ENCODE results near the gene CDC14A. TPM values are rescaled to one million over a fixed set of nuclear protein-coding genes. Genes with fewer than 3 reads are reported as not detected.

CDC14A gene
- total RNA-seq, 1 experiment from 2014 or later: 3.4 TPM

DNA sequence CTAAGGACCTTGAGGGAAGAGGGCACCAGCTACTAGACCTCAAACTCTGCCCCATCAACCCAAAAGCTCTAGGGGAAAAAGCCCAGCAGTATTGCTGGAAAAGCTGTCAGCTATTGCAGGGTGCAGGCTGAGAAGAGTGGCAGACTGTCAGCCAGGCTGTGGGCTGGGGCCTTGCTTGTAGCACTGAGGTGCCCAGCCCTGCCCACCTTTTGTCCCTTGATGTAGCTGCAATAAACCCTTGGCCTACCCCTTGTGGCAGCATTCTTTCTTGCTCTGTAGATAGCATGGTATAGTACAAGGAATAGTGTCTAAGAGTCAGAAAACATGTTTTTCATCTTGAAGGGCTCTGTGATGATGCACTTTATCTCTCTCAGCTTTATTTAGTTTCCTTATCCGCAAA, 39.4 kb downstream of the CDC14A start:
- intact Hi-C loops (cut with micrococcal nuclease): no loop called here
- CTCF ChIA-PET: no interaction called here

DNA sequence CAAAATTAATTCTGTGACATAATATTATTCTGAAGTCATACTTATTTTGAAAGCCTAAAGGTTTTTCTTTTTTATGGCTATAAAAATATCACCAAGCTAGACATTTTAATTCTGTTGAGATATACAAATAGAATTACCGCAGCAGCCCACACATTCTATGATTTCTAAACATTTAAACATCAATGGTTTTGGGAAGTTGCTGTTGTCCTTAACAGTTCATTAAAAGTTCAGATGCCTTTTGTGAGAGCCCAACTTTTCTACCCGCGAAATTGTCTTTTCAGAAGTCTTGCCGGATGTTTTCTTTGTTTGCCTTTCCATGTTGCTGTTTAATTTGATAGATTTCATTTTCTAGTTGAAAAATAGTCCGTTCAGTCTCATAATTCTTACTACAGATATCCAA, 40.5 kb downstream of the CDC14A start:
- Histone ChIP-seq H3K9ac (ENCODE audit: low read length) (no peak overlapping the region), H4K20me1 (ENCODE audit: low read length) (no peaks in the 10 kb centered on the region), H2AFZ (ENCODE audit: low read length) (no peak overlapping the region), H3K4me2 (ENCODE audit: low read length) (no peak overlapping the region), H3K9me2 (replicated peaks; ENCODE audit: low read length) (no peaks in the 10 kb centered on the region), H3K79me2 (ENCODE audit: low read length) (no peaks in the 10 kb centered on the region), H3K27ac (ENCODE audit: low read length) (no peak overlapping the region), H3K9me3 (ENCODE audit: low read length) (no peaks in the 10 kb centered on the region), H3K4me1 (ENCODE audit: insufficient read depth, low read length) (no peaks in the 10 kb centered on the region), H3K4me3 (ENCODE audit: low read length) (no peak overlapping the region), H3K36me3 (ENCODE audit: low read depth, low read length) (no peaks in the 10 kb centered on the region), H3K27me3 (ENCODE audit: low read length) (no peaks in the 10 kb centered on the region), H3F3A (ENCODE audit: low read length, unreplicated experiment) (no peaks in the 10 kb centered on the region)
- POLR2A ChIA-PET (ENCODE audit: unreplicated experiment): no interaction called here
- CTCF ChIA-PET: no interaction called here
- TF ChIP-seq EZH2phosphoT487 (IDR thresholded peaks at IDR 0.05; ENCODE audit: borderline replicate concordance, low read length): no peak
- TF ChIP-seq, protein P1, sequence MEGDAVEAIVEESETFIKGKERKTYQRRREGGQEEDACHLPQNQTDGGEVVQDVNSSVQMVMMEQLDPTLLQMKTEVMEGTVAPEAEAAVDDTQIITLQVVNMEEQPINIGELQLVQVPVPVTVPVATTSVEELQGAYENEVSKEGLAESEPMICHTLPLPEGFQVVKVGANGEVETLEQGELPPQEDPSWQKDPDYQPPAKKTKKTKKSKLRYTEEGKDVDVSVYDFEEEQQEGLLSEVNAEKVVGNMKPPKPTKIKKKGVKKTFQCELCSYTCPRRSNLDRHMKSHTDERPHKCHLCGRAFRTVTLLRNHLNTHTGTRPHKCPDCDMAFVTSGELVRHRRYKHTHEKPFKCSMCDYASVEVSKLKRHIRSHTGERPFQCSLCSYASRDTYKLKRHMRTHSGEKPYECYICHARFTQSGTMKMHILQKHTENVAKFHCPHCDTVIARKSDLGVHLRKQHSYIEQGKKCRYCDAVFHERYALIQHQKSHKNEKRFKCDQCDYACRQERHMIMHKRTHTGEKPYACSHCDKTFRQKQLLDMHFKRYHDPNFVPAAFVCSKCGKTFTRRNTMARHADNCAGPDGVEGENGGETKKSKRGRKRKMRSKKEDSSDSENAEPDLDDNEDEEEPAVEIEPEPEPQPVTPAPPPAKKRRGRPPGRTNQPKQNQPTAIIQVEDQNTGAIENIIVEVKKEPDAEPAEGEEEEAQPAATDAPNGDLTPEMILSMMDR (conservative IDR thresholded peaks at IDR 0.05; ENCODE audit: low read depth, low read length): no peak
- TF ChIP-seq EZH2 (IDR thresholded peaks at IDR 0.05; ENCODE audit: low read length, unreplicated experiment): no peak
- DNase-seq (no peak), ATAC-seq (no peak)
- BruUV-seq (replicated peaks): no TSS peak
- intact Hi-C loops (cut with micrococcal nuclease): no loop called here

More for the DNA sequence above, 39.4 kb downstream of the CDC14A start:
- no peaks in the 10 kb centered on the region for H3K4me1 ChIP-seq (ENCODE audit: insufficient read depth, low read length)
- no TSS peak for BruUV-seq (replicated peaks)
- no peak overlapping the region for H3K4me3 ChIP-seq (ENCODE audit: low read length)
- H3K27me3 ChIP-seq (ENCODE audit: low read length): no peaks in the 10 kb centered on the region
- TF ChIP-seq EZH2phosphoT487 (IDR thresholded peaks at IDR 0.05; ENCODE audit: borderline replicate concordance, low read length) (no peak), EZH2 (IDR thresholded peaks at IDR 0.05; ENCODE audit: low read length, unreplicated experiment) (no peak)
- TF ChIP-seq, protein P1 (conservative IDR thresholded peaks at IDR 0.05; ENCODE audit: low read depth, low read length): no peak
- H4K20me1 ChIP-seq (ENCODE audit: low read length): no peaks in the 10 kb centered on the region
- H3F3A ChIP-seq (ENCODE audit: low read length, unreplicated experiment): no peaks in the 10 kb centered on the region
- H3K79me2 ChIP-seq (ENCODE audit: low read length): no peaks in the 10 kb centered on the region
- no peaks in the 10 kb centered on the region for H3K9me2 ChIP-seq (replicated peaks; ENCODE audit: low read length)
- no peak overlapping the region for H3K9ac ChIP-seq (ENCODE audit: low read length)
- no peaks in the 10 kb centered on the region for H3K36me3 ChIP-seq (ENCODE audit: low read depth, low read length)
- 0 out of 2 replicates have a peak, but pooled peaks have one; percentile 13 for ATAC-seq
- no peak overlapping the region for H2AFZ ChIP-seq (ENCODE audit: low read length)
- POLR2A ChIA-PET (ENCODE audit: unreplicated experiment): no interaction called here
- no peaks in the 10 kb centered on the region for H3K9me3 ChIP-seq (ENCODE audit: low read length)
- DNase-seq: no peak
- no peak overlapping the region for H3K27ac ChIP-seq (ENCODE audit: low read length)
- no peak overlapping the region for H3K4me2 ChIP-seq (ENCODE audit: low read length)

DNA sequence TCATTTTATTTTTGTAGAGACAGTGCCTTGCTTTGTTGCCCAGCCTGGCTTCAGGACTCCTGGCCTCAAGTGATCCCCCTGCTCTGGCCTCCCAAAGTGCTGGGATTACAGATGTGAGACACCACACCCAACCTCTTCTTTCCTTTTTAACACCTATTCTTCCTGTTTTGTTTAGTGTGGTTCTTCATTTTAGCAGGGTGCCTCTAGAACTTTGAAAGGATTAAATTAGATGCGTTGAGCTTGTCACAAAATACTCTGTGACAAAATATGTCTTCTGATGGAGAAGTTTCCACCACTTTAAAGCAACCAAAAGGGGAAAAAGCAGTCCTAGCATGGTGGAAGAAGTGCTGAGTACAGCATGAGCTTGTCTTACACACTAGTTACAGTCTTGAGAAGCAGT, 42.0 kb downstream of the CDC14A start:
- DNase-seq (no peak), ATAC-seq (no peak)
- H3K79me2 ChIP-seq (ENCODE audit: low read length): no peaks in the 10 kb centered on the region
- no peaks in the 10 kb centered on the region for H3K27me3 ChIP-seq (ENCODE audit: low read length)
- H2AFZ ChIP-seq (ENCODE audit: low read length): no peak overlapping the region
- H3K9ac ChIP-seq (ENCODE audit: low read length): no peak overlapping the region
- H3K27ac ChIP-seq (ENCODE audit: low read length): no peak overlapping the region
- ChIA-PET CTCF (no interaction called here), POLR2A (ENCODE audit: unreplicated experiment) (interaction anchor here (0.6 kb wide), 1 partner anchor 36 kb away, joined by 5 read pairs; no protein-coding TSS in a partner anchor)
- H3K4me3 ChIP-seq (ENCODE audit: low read length): no peak overlapping the region
- H3K4me2 ChIP-seq (ENCODE audit: low read length): no peak overlapping the region
- H3K9me2 ChIP-seq (replicated peaks; ENCODE audit: low read length): no peaks in the 10 kb centered on the region
- no peaks in the 10 kb centered on the region for H3F3A ChIP-seq (ENCODE audit: low read length, unreplicated experiment)
- no TSS peak for BruUV-seq (replicated peaks)
- H4K20me1 ChIP-seq (ENCODE audit: low read length): no peaks in the 10 kb centered on the region
- TF ChIP-seq EZH2phosphoT487 (IDR thresholded peaks at IDR 0.05; ENCODE audit: borderline replicate concordance, low read length): no peak
- H3K4me1 ChIP-seq (ENCODE audit: insufficient read depth, low read length): no peaks in the 10 kb centered on the region
- no peaks in the 10 kb centered on the region for H3K9me3 ChIP-seq (ENCODE audit: low read length)
- H3K36me3 ChIP-seq (ENCODE audit: low read depth, low read length): no peaks in the 10 kb centered on the region
- intact Hi-C loops (cut with micrococcal nuclease): no loop called here
